Measurements from ENCODE around the gene RAD23B.
"Not testable (repeated sequence)": the region's sequence is repeated elsewhere in the genome, so short reads cannot be mapped to it uniquely, and the experiment has no call there.

The RAD23B gene

GRCh38 chr9:107249665-107250285 lies 33.3 kb upstream of the RAD23B start:
- Histone ChIP-seq H3K4me1 (ENCODE audit: control insufficient read depth in 1 of 2, insufficient read depth in 1 of 2, low read depth in 1 of 2, low read length in 1 of 2) (no peaks in the 10 kb centered on the region), H3K27me3 (peaks cover 13% of the 10 kb centered on the region), H3K36me3 (no peaks in the 10 kb centered on the region), H3K9me3 (no peaks in the 10 kb centered on the region), H3K27ac (no peak overlapping the region), H3K4me3 (ENCODE audit: low read depth in 1 of 2, low read length in 1 of 2) (no peak overlapping the region)
- TF ChIP-seq, protein P1, sequence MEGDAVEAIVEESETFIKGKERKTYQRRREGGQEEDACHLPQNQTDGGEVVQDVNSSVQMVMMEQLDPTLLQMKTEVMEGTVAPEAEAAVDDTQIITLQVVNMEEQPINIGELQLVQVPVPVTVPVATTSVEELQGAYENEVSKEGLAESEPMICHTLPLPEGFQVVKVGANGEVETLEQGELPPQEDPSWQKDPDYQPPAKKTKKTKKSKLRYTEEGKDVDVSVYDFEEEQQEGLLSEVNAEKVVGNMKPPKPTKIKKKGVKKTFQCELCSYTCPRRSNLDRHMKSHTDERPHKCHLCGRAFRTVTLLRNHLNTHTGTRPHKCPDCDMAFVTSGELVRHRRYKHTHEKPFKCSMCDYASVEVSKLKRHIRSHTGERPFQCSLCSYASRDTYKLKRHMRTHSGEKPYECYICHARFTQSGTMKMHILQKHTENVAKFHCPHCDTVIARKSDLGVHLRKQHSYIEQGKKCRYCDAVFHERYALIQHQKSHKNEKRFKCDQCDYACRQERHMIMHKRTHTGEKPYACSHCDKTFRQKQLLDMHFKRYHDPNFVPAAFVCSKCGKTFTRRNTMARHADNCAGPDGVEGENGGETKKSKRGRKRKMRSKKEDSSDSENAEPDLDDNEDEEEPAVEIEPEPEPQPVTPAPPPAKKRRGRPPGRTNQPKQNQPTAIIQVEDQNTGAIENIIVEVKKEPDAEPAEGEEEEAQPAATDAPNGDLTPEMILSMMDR (IDR thresholded peaks at IDR 0.05): no peak

DNA sequence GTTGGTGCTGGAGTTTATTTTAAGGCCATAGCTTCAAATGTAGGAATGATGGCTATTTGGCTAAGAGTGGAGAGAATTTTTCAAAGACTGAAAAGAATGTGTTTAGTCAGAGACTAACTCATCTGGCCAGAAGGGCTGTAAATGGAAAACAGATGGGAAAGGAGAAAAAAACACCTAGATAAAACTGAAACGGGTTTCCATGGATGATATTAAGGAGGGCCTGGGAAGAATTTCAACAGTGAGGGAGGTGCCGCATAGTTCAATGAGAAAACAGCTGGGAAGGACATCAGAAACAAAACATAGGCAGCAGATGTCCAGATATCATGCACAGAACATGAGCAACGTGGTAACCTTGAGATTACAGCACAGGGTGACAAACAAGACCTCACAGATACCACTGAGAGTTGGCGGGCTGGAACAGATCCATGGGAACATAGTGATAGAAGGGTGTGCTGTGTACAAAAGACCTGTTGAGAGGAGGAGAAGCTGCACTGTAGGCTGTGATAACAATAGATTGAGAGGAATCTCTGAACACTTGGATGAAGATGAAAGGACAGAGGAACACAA lies 31.2 kb upstream of the RAD23B start:
- no peak overlapping the region for H3K27ac ChIP-seq

GRCh38 chr9:107258919-107259318 lies 24.2 kb upstream of the RAD23B start:
- Histone ChIP-seq H3K27ac (no peak overlapping the region), H3K27me3 (peaks cover 24% of the 10 kb centered on the region), H3K4me1 (ENCODE audit: control insufficient read depth in 1 of 2, insufficient read depth in 1 of 2, low read depth in 1 of 2, low read length in 1 of 2) (no peaks in the 10 kb centered on the region), H3K9me3 (no peaks in the 10 kb centered on the region), H3K36me3 (no peaks in the 10 kb centered on the region), H3K4me3 (ENCODE audit: low read depth in 1 of 2, low read length in 1 of 2) (no peak overlapping the region)
- TF ChIP-seq, protein P1 (IDR thresholded peaks at IDR 0.05): no peak

More for the DNA sequence above, 31.2 kb upstream of the RAD23B start:
- H3K27me3 ChIP-seq: peaks cover 21% of the 10 kb centered on the region
- no peaks in the 10 kb centered on the region for H3K4me1 ChIP-seq (ENCODE audit: control insufficient read depth in 1 of 2, insufficient read depth in 1 of 2, low read depth in 1 of 2, low read length in 1 of 2)
- no peaks in the 10 kb centered on the region for H3K36me3 ChIP-seq
- TF ChIP-seq, protein P1 (IDR thresholded peaks at IDR 0.05): no peak
- H3K4me3 ChIP-seq (ENCODE audit: low read depth in 1 of 2, low read length in 1 of 2): no peak overlapping the region
- no peaks in the 10 kb centered on the region for H3K9me3 ChIP-seq

DNA sequence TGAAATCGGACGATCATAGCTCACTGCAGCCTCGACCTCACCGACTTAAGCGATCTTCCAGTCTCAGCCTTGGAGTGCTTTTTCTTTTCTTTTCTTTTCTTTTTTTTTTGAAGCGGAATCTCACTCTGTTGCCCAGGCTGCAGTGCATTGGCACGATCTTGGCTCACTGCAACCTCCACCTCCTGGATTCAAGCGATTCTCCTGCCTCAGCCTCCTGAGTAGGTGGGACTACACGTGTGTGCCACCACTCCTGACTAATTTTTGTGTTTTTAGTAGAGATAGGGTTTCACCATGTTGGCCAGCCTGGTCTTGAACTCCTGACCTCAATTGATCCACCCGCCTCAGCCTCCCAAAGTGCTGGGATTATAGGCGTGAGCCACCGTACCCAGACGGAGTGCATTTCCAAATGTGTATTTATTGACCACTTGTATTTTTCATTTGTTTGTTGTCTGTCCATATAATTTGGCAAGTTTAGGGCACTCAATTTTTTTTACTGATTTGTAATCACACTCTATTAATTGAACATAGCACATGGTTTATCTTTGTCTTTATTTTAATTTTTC lies 23.2 kb upstream of the RAD23B start:
- not testable (repeated sequence) for H3K4me3 ChIP-seq (ENCODE audit: low read depth in 1 of 2, low read length in 1 of 2); H3K27ac ChIP-seq; H3K9me3 ChIP-seq; H3K36me3 ChIP-seq; H3K4me1 ChIP-seq (ENCODE audit: control insufficient read depth in 1 of 2, insufficient read depth in 1 of 2, low read depth in 1 of 2, low read length in 1 of 2)
- H3K27me3 ChIP-seq: peaks cover 23% of the 10 kb centered on the region

- Histone ChIP-seq H3K4me1 (ENCODE audit: control insufficient read depth in 1 of 2, insufficient read depth in 1 of 2, low read depth in 1 of 2, low read length in 1 of 2) (no peaks in the 10 kb centered on the region), H3K36me3 (no peaks in the 10 kb centered on the region), H3K9me3 (no peaks in the 10 kb centered on the region), H3K4me3 (ENCODE audit: low read depth in 1 of 2, low read length in 1 of 2) (no peak overlapping the region), H3K27ac (no peak overlapping the region), H3K27me3 (peaks cover 17% of the 10 kb centered on the region)
- TF ChIP-seq, protein P1 (IDR thresholded peaks at IDR 0.05): no peak
These were observed 22.5 kb upstream of the RAD23B start for GRCh38 chr9:107260437-107261081.

GRCh38 chr9:107261106-107261505 lies 22.0 kb upstream of the RAD23B start:
- Histone ChIP-seq H3K4me3 (ENCODE audit: low read depth in 1 of 2, low read length in 1 of 2) (no peak overlapping the region), H3K36me3 (no peaks in the 10 kb centered on the region), H3K27ac (no peak overlapping the region), H3K27me3 (peaks cover 16% of the 10 kb centered on the region), H3K9me3 (no peaks in the 10 kb centered on the region), H3K4me1 (ENCODE audit: control insufficient read depth in 1 of 2, insufficient read depth in 1 of 2, low read depth in 1 of 2, low read length in 1 of 2) (no peaks in the 10 kb centered on the region)
- TF ChIP-seq, protein P1 (IDR thresholded peaks at IDR 0.05): no peak

Measured in neutrophil (primary cell).